Stimulated activated naive B cell treated with anti-CD40 and anti-IgM and Interleukin-4, amounts not matched to agents 10 μg/mL and 1 μg/mL and 100 μg/mL, for 72 hours (primary cell): ENCODE data around the gene LMCD1.
"Not testable (repeated sequence)": the region's sequence is repeated elsewhere in the genome, so short reads cannot be mapped to it uniquely, and the experiment has no call there.

Experiments
- ATAC-seq, 2 donors: fragments of 150-1000 bp; cut with Tn5 transposase; replicated peaks; 2 replicates each; pipeline ENCODE4 v1.10.0; 2021; ENCODE audit warnings: moderate library complexity in 1 of 2
- DNase-seq: peaks from one replicate; pipeline ENCODE4 v3.0.0; 2021
- H3K27ac Mint-ChIP-seq: one replicate; pipeline ENCODE4 v1.8.0; 2022; ENCODE audit warnings: mild to moderate bottlenecking, mixed read lengths
- H3K27me3 Mint-ChIP-seq, 2 donors: one replicate each; pipeline ENCODE4 v1.8.0; 2022; ENCODE audit warnings: mixed read lengths in 2 of 2
- H3K36me3 Mint-ChIP-seq, 2 donors: one replicate each; pipeline ENCODE4 v1.8.0; 2022; ENCODE audit warnings: mixed read lengths in 2 of 2, mild to moderate bottlenecking in 1 of 2
- H3K4me1 Mint-ChIP-seq, 2 donors: one replicate each; pipeline ENCODE4 v1.8.0; 2022; ENCODE audit warnings: mixed read lengths in 2 of 2, mild to moderate bottlenecking in 1 of 2
- H3K4me3 Mint-ChIP-seq, 2 donors: one replicate each; pipeline ENCODE4 v1.8.0; 2022; ENCODE audit warnings: mild to moderate bottlenecking in 2 of 2, mixed read lengths in 2 of 2, moderate library complexity in 1 of 2
- H3K9me3 Mint-ChIP-seq, 2 donors: one replicate each; pipeline ENCODE4 v1.8.0; 2022; ENCODE audit warnings: mixed read lengths in 2 of 2, mild to moderate bottlenecking in 1 of 2

Gene LMCD1

GRCh38 chr3:8576841-8577571 lies 75.4 kb downstream of the LMCD1 start:
- ATAC-seq (no peak), DNase-seq (no peak)
- no peak overlapping the region for H3K27ac Mint-ChIP-seq
- H3K4me1 Mint-ChIP-seq: peaks cover 0 to 5% of the 10 kb centered on the region in 2 donors
- H3K9me3 Mint-ChIP-seq: no peaks in the 10 kb centered on the region
- H3K36me3 Mint-ChIP-seq: no peaks in the 10 kb centered on the region
- no peak overlapping the region for H3K4me3 Mint-ChIP-seq
- no peaks in the 10 kb centered on the region for H3K27me3 Mint-ChIP-seq

- ATAC-seq (no peak), DNase-seq (no peak)
- Mint-ChIP-seq H3K4me3 (no peak overlapping the region), H3K27me3 (no peaks in the 10 kb centered on the region), H3K9me3 (no peaks in the 10 kb centered on the region), H3K27ac (no peak overlapping the region), H3K4me1 (peaks cover 0 to 5% of the 10 kb centered on the region in 2 donors), H3K36me3 (no peaks in the 10 kb centered on the region)
These were observed 76.7 kb downstream of the LMCD1 start for GRCh38 chr3:8578282-8578681.

DNA sequence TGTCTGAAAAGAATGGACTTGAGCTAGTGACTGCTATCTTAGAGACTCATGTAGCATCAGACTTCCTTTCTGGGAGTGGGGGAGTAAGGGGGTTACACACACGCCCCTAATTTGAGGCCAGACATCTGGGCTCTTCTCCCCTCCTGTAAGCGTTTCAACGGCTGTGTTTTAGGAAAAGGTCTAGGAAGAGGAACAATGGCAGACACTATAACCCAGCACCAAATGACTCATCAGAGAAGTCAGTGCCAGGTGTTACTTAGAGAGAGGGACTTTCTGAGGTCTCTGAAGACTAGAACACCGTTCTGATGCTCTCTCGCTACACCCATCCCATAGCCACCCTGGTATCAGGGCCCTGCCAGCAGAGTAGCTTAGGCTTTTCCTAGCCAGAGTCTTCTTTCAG lies 77.5 kb downstream of the LMCD1 start:
- H3K27me3 Mint-ChIP-seq: no peaks in the 10 kb centered on the region
- peak; percentile 56 to 79 for ATAC-seq
- no peak for DNase-seq
- peaks cover 0 to 5% of the 10 kb centered on the region in 2 donors for H3K4me1 Mint-ChIP-seq
- H3K9me3 Mint-ChIP-seq: no peaks in the 10 kb centered on the region
- no peak overlapping the region for H3K27ac Mint-ChIP-seq
- no peaks in the 10 kb centered on the region for H3K36me3 Mint-ChIP-seq
- no peak overlapping the region for H3K4me3 Mint-ChIP-seq

DNA sequence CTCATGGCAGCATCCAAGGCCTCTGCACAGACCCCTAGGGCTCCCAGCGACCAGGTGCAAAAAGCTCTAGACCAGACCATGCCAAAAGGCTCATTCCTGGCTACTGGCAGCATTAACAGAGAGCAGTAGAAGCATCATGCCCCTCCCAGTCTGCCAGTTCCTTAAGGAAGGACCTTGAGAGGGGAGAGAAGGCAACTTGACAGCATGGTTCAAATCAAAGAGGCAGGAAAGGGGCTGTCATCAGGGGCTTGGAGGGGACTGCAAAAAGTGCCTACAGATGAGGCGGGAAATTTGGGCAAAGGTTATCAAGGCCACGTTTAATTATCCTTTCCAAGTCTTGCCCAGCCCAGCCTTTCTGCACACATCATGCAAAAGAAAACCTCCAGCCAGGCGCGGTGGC lies 78.3 kb downstream of the LMCD1 start:
- no peak for ATAC-seq

GRCh38 chr3:8580434-8580833 lies 78.8 kb downstream of the LMCD1 start:
- DNase-seq, H3K4me3 Mint-ChIP-seq, H3K4me1 Mint-ChIP-seq, ATAC-seq, H3K9me3 Mint-ChIP-seq, H3K36me3 Mint-ChIP-seq, H3K27ac Mint-ChIP-seq, H3K27me3 Mint-ChIP-seq: not testable (repeated sequence)

More for the DNA sequence above, 78.3 kb downstream of the LMCD1 start:
- peaks cover 0 to 5% of the 10 kb centered on the region in 2 donors for H3K4me1 Mint-ChIP-seq
- no peaks in the 10 kb centered on the region for H3K36me3 Mint-ChIP-seq
- DNase-seq: no peak
- H3K9me3 Mint-ChIP-seq: no peaks in the 10 kb centered on the region
- H3K4me3 Mint-ChIP-seq: no peak overlapping the region
- H3K27ac Mint-ChIP-seq: no peak overlapping the region
- H3K27me3 Mint-ChIP-seq: peaks cover 0 to 4% of the 10 kb centered on the region in 2 donors

- H3K27ac Mint-ChIP-seq: no peak overlapping the region
- H3K9me3 Mint-ChIP-seq: no peaks in the 10 kb centered on the region
- H3K4me3 Mint-ChIP-seq: no peak overlapping the region
- peaks cover 0 to 5% of the 10 kb centered on the region in 2 donors for H3K4me1 Mint-ChIP-seq
- ATAC-seq (no peak), DNase-seq (no peak)
- peaks cover 0 to 6% of the 10 kb centered on the region in 2 donors for H3K27me3 Mint-ChIP-seq
- H3K36me3 Mint-ChIP-seq: no peaks in the 10 kb centered on the region
These were observed 79.8 kb downstream of the LMCD1 start for GRCh38 chr3:8581373-8581772.

- Mint-ChIP-seq H3K27ac (no peak overlapping the region), H3K4me3 (no peak overlapping the region), H3K4me1 (peaks cover 0 to 5% of the 10 kb centered on the region in 2 donors), H3K9me3 (no peaks in the 10 kb centered on the region), H3K36me3 (no peaks in the 10 kb centered on the region), H3K27me3 (peaks cover 0 to 6% of the 10 kb centered on the region in 2 donors)
- ATAC-seq: no peak
- DNase-seq: no peak
These were observed 80.3 kb downstream of the LMCD1 start for GRCh38 chr3:8581806-8582445.

DNA sequence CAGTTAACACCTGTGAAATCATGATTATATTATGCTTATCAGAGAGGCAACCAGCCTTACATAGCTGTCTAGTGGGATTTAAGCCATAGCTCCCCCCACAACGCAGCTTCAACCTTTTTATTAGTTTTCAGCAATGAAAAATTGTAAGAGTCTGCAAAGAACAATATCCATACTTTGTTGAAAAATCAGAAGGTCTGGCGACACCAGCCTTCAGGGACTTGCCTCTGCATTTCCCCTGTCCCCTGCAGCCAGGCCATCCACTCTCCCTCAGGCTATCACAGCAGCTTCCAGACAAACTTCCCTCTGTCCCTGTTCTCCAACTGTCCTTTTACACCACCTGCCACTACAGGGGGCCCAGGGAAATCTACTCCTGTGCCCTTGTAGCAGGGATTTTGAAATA lies 83.0 kb downstream of the LMCD1 start:
- ATAC-seq (no peak), DNase-seq (no peak)
- Mint-ChIP-seq H3K27me3 (peaks cover 0 to 6% of the 10 kb centered on the region in 2 donors), H3K9me3 (no peaks in the 10 kb centered on the region), H3K4me1 (no peaks in the 10 kb centered on the region), H3K4me3 (no peak overlapping the region), H3K27ac (no peak overlapping the region), H3K36me3 (no peaks in the 10 kb centered on the region)

GRCh38 chr3:8589880-8590556 lies 88.4 kb downstream of the LMCD1 start:
- Mint-ChIP-seq H3K27me3 (peaks cover 0 to under 1% of the 10 kb centered on the region in 2 donors), H3K9me3 (no peaks in the 10 kb centered on the region), H3K4me1 (no peaks in the 10 kb centered on the region), H3K36me3 (no peaks in the 10 kb centered on the region), H3K4me3 (no peak overlapping the region), H3K27ac (no peak overlapping the region)
- ATAC-seq: no peak
- no peak for DNase-seq

DNA sequence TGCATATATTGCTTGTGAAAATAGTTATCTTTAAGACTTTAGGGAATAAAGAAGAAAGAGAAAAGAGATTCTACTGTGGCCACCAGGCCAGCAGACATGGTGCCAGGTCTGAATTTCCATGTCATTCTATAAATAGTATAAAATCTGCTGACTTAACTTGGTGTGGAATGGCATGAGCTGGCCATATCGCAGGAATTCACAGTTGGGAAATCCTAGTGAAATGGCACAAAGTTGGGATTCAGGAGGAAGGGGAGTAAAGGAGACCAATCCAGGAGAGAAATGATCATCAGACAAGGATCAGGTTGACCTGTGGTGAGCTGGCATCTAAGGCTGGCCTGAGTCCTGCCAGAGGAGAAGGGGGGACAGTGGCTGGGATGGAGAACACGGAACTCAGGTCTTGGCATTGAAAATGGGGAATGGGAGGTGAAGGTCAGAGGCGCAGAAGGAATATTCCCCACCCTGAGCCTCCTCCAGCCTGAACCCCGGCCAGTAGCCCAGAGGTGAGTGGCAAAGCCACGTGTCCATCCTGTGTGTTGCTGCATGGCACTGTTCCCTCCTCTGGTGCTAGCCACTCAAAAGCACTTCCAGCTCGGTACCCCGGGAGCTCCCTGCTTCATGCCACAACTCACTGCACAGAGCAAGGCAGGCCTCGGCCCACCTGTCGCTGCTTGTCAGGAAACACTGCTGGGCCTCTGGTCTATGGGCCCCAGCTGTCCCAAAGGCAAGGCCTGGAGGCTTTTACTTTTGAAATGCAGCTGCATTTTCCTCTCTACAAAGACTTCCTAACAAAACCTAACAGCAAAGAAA lies 91.6 kb downstream of the LMCD1 start:
- Mint-ChIP-seq H3K36me3 (no peaks in the 10 kb centered on the region), H3K4me1 (no peaks in the 10 kb centered on the region), H3K27me3 (no peaks in the 10 kb centered on the region), H3K9me3 (no peaks in the 10 kb centered on the region), H3K4me3 (no peak overlapping the region), H3K27ac (no peak overlapping the region)
- DNase-seq: no peak
- ATAC-seq: no peak

DNA sequence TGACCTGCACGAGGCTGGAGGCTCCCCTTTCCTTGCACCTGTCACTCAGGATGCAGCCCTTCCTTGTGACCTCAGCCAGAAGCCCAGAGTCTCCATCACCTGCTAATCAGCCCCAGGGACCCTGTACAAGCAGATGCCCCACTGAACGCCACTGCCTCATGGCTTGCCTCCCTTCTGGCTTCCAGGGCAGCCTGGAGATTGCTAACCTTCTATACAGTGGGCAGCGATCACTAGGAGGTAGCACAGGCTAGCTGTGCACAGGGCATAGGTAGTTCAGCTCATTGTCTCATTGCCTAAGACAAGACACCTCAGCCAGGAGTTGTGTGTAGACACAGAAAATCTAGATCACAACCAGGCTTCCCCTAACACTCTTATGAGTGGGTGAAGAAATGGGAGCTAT lies 93.6 kb downstream of the LMCD1 start:
- H3K27ac Mint-ChIP-seq: no peak overlapping the region
- H3K4me3 Mint-ChIP-seq: no peak overlapping the region
- H3K36me3 Mint-ChIP-seq: no peaks in the 10 kb centered on the region
- no peaks in the 10 kb centered on the region for H3K4me1 Mint-ChIP-seq
- no peaks in the 10 kb centered on the region for H3K27me3 Mint-ChIP-seq
- H3K9me3 Mint-ChIP-seq: no peaks in the 10 kb centered on the region
- ATAC-seq (no peak), DNase-seq (no peak)

DNA sequence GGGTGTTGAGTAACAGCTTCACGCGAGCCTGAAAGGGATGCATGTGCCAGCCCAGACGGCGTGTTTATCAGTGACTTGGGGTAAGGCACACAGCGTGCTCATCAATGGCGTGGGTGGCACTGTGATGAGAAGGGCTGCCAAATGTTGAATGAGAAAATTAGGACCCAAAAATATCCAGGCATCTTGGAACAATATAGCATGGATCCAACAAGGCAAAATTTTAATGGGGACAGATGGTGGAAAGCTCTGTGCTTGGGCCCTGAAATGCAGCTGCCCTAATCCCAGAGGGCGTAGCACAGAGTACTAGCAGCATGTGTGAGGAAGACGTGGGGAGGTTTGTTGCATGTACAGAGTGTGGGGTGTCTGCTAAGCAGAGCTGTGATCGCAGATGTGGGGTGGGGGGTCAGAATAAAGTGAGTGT lies 94.1 kb downstream of the LMCD1 start:
- ATAC-seq (no peak), DNase-seq (no peak)
- Mint-ChIP-seq H3K4me1 (no peaks in the 10 kb centered on the region), H3K9me3 (no peaks in the 10 kb centered on the region), H3K36me3 (no peaks in the 10 kb centered on the region), H3K27me3 (no peaks in the 10 kb centered on the region), H3K27ac (no peak overlapping the region), H3K4me3 (no peak overlapping the region)

GRCh38 chr3:8596321-8597218 lies 94.9 kb downstream of the LMCD1 start:
- H3K36me3 Mint-ChIP-seq: no peaks in the 10 kb centered on the region
- H3K9me3 Mint-ChIP-seq: no peaks in the 10 kb centered on the region
- no peaks in the 10 kb centered on the region for H3K4me1 Mint-ChIP-seq
- ATAC-seq (no peak), DNase-seq (no peak)
- H3K27me3 Mint-ChIP-seq: no peaks in the 10 kb centered on the region
- H3K4me3 Mint-ChIP-seq: no peak overlapping the region
- H3K27ac Mint-ChIP-seq: no peak overlapping the region
